Measurements from ENCODE around the gene OMD.

GRCh38 chr9:92385001-92385400, 39.3 kb downstream of the OMD start:
- TF ChIP-seq CTCF (IDR thresholded peaks at IDR 0.05), result no peak
- TF ChIP-seq POLR2A (IDR thresholded peaks at IDR 0.05), result no peak
